ENCODE results near the gene TLR2. TPM values are rescaled to one million over a fixed set of nuclear protein-coding genes. Genes with fewer than 3 reads are reported as not detected.
"Not testable (repeated sequence)": the region's sequence is repeated elsewhere in the genome, so short reads cannot be mapped to it uniquely, and the experiment has no call there.

The TLR2 gene
- total RNA-seq, 1 donor from 2014 or later = 0.28 TPM

DNA sequence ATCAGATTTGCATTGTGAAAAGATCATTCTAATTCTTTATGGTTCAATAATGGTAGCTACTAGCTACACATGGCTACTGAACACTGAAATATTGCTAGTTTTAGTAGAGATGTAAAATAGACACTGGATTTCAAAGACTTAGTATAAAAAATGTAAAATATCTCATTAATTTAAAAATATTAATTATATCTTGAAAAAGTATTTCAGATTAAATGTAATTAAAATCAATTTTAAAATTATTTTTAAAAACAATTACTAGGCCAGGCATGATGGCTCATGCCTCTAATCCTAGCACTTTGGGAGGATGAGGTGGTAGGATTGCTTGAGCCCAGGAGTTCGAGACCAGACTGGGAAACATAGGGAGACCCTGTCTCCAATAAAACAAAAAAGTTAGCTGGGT lies 20.4 kb upstream of the TLR2 start:
- Mint-ChIP-seq H3K27ac (ENCODE audit: unreplicated experiment) (no peak overlapping the region), H3K36me3 (ENCODE audit: low read depth) (peaks cover 10% of the 10 kb centered on the region), H3K4me1 (no peaks in the 10 kb centered on the region), H3K4me3 (no peak overlapping the region), H3K27me3 (ENCODE audit: low read depth) (peaks cover 8% of the 10 kb centered on the region), H3K9me3 (peaks cover 27% of the 10 kb centered on the region)
- DNase-seq (ENCODE audit: low read depth, low spot score) = no peak
- TF ChIP-seq, protein P1, sequence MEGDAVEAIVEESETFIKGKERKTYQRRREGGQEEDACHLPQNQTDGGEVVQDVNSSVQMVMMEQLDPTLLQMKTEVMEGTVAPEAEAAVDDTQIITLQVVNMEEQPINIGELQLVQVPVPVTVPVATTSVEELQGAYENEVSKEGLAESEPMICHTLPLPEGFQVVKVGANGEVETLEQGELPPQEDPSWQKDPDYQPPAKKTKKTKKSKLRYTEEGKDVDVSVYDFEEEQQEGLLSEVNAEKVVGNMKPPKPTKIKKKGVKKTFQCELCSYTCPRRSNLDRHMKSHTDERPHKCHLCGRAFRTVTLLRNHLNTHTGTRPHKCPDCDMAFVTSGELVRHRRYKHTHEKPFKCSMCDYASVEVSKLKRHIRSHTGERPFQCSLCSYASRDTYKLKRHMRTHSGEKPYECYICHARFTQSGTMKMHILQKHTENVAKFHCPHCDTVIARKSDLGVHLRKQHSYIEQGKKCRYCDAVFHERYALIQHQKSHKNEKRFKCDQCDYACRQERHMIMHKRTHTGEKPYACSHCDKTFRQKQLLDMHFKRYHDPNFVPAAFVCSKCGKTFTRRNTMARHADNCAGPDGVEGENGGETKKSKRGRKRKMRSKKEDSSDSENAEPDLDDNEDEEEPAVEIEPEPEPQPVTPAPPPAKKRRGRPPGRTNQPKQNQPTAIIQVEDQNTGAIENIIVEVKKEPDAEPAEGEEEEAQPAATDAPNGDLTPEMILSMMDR (conservative IDR thresholded peaks at IDR 0.05) = no peak

DNA sequence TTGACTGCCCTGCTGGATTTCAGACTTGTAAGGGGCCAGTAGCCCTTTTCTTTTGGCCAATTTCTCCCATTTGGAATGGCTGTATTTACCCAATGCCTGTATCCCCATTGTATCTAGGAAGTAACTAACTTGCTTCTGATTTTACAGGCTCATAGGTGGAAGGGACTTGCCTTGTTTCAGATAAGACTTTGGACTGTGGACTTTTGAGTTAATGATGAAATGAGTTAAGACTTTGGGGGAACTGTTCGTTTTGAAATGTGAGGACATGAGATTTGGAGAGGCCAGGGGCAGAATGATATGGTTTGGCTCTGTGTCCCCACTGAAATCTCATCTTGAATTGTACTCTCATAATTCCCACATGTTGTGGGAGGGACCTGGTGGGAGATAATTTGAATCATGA lies 17.6 kb upstream of the TLR2 start:
- H3K27me3 Mint-ChIP-seq (ENCODE audit: low read depth); H3K27ac Mint-ChIP-seq (ENCODE audit: unreplicated experiment); H3K4me1 Mint-ChIP-seq; DNase-seq (ENCODE audit: low read depth, low spot score); H3K4me3 Mint-ChIP-seq: not testable (repeated sequence)
- Mint-ChIP-seq H3K36me3 (ENCODE audit: low read depth) (peaks cover 11% of the 10 kb centered on the region), H3K9me3 (peaks cover 31% of the 10 kb centered on the region)

DNA sequence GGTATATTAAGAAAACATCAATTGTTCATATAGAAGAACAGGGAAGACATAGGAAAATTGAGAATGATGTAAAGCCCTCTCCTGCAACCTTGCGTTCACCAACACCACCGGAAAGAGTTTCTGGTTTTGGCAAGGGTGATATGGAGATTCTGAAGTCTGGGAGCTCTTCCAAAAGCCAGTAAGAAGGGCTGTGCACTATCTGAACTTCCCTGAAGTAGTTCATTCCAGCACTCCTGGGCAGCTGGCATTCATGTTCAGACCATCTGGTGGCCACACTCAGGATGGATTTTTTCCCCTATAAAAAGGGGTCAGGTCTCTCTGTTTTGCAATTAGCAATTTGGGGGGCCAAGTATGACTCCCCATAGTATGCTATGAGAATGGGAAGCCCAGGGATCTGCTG lies 15.4 kb upstream of the TLR2 start:
- Mint-ChIP-seq H3K9me3 (peaks cover 24% of the 10 kb centered on the region), H3K4me3 (no peak overlapping the region)

DNA sequence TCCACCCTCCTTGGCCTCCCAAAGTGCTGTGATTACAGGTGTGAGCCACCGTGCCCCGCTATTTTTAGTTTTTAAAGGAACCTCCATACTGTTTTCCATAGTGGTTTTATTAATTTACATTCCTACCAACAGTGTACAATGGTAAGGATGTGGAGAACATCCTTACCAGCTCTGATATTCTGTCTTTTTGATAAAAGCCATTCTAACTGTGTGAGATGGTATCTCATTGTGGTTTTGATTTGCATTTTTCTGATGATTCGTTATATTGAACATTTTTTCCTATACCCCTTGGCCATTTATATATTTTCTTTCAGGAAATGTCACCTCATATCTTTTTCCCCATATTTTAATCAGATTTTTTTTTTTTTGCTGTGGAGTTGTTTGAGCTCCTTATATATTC lies 14.2 kb upstream of the TLR2 start:
- H3K4me1 Mint-ChIP-seq = no peaks in the 10 kb centered on the region
- TF ChIP-seq, protein P1 (conservative IDR thresholded peaks at IDR 0.05) = no peak
- no peak overlapping the region for H3K27ac Mint-ChIP-seq (ENCODE audit: unreplicated experiment)
- no peak for DNase-seq (ENCODE audit: low read depth, low spot score)
- peaks cover 8% of the 10 kb centered on the region for H3K27me3 Mint-ChIP-seq (ENCODE audit: low read depth)
- H3K36me3 Mint-ChIP-seq (ENCODE audit: low read depth) = peaks cover 11% of the 10 kb centered on the region
- peaks cover 27% of the 10 kb centered on the region for H3K9me3 Mint-ChIP-seq
- no peak overlapping the region for H3K4me3 Mint-ChIP-seq

More for the DNA sequence above, 15.4 kb upstream of the TLR2 start:
- Mint-ChIP-seq H3K36me3 (ENCODE audit: low read depth) (peaks cover 11% of the 10 kb centered on the region), H3K27ac (ENCODE audit: unreplicated experiment) (no peak overlapping the region), H3K4me1 (no peaks in the 10 kb centered on the region), H3K27me3 (ENCODE audit: low read depth) (peaks cover 8% of the 10 kb centered on the region)
- no peak for DNase-seq (ENCODE audit: low read depth, low spot score)
- TF ChIP-seq, protein P1 (conservative IDR thresholded peaks at IDR 0.05) = no peak

DNA sequence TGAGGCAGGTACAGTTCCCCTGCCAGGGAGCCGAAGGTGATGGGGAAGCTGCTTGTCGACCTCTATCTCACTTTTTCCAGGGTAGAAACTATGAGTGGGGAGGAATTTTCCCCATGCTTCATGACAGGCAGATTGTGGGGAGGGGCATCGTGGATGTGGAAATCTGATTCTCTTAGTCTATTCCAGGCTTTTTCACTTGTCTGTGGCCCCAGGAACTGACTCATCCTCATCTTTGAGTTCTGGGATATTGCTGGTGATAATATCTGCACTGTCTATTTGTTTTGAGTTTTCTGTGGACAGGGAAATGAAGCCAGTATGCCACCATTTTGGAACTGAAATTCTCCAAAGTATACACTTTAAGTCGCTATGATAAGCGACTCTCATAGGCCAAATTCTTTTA lies 7.6 kb upstream of the TLR2 start:
- H3K4me1 Mint-ChIP-seq = no peaks in the 10 kb centered on the region
- peaks cover 5% of the 10 kb centered on the region for H3K27me3 Mint-ChIP-seq (ENCODE audit: low read depth)
- TF ChIP-seq, protein P1 (conservative IDR thresholded peaks at IDR 0.05) = no peak
- no peak for DNase-seq (ENCODE audit: low read depth, low spot score)
- H3K36me3 Mint-ChIP-seq (ENCODE audit: low read depth) = peaks cover 8% of the 10 kb centered on the region
- H3K4me3 Mint-ChIP-seq = no peak overlapping the region
- peaks cover 16% of the 10 kb centered on the region for H3K9me3 Mint-ChIP-seq
- H3K27ac Mint-ChIP-seq (ENCODE audit: unreplicated experiment) = no peak overlapping the region

DNA sequence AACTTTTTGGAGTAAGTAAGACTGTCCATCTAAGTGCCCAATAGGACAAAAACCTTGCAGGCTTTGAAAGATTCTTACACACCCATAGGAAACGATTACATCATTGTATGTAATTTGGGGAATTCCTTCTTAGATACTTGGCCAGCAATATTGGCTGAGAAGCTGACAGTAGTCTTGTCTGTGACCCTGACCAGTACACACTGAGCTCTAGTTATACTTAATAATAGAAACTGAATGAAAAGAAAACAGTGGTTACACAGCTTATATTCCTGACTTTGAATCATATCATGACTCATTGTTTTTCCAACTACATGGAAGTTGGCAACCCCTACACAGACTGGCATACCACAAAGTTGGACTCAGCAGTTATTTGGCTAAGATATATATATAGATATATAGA lies 7.1 kb upstream of the TLR2 start:
- H3K27ac Mint-ChIP-seq (ENCODE audit: unreplicated experiment) = no peak overlapping the region
- H3K27me3 Mint-ChIP-seq (ENCODE audit: low read depth) = peaks cover 10% of the 10 kb centered on the region
- no peaks in the 10 kb centered on the region for H3K4me1 Mint-ChIP-seq
- peaks cover 4% of the 10 kb centered on the region for H3K36me3 Mint-ChIP-seq (ENCODE audit: low read depth)
- TF ChIP-seq, protein P1 (conservative IDR thresholded peaks at IDR 0.05) = no peak
- no peak for DNase-seq (ENCODE audit: low read depth, low spot score)
- H3K4me3 Mint-ChIP-seq = no peak overlapping the region
- H3K9me3 Mint-ChIP-seq = peaks cover 11% of the 10 kb centered on the region

Measured in neural crest cell (in vitro differentiated cells).